ENCODE results near the gene ALDH16A1. TPM values are rescaled to one million over a fixed set of nuclear protein-coding genes. Genes with fewer than 3 reads are reported as not detected.

ALDH16A1 gene
- total RNA-seq, 4 donors from 2014 or later: 33.9 to 70.5 (median 63.5) TPM

- H3K27me3 ChIP-seq: peaks cover 5 to 100% of the 10 kb centered on the region in 2 donors
- peak within 1 kb of the TSS in 2 of 4 donors; percentile 17 to 29 for H3K4me3 ChIP-seq
Observed at GRCh38 chr19:49423071-49423984, 29.7 kb upstream of the ALDH16A1 start, which contains the start of gene PTH2. Gene PTH2, minus strand, starts transcription at chr19:49423441. Its CDS starts 102 bp downstream, at chr19:49423339.

GRCh38 chr19:49423985-49424303 lies 29.1 kb upstream of the ALDH16A1 start:
- no peak for DNase-seq (ENCODE audit: low spot score in 2 of 2)
- Histone ChIP-seq H3K36me3 (no peaks in the 10 kb centered on the region), H3K4me1 (peaks cover 0 to 53% (median 21%) of the 10 kb centered on the region in 4 donors), H3K27ac (no peak overlapping the region), H3K9me3 (no peaks in the 10 kb centered on the region), H3K27me3 (peaks cover 5 to 100% of the 10 kb centered on the region in 2 donors), H3K4me3 (no peak overlapping the region)
- TF ChIP-seq, protein P1, sequence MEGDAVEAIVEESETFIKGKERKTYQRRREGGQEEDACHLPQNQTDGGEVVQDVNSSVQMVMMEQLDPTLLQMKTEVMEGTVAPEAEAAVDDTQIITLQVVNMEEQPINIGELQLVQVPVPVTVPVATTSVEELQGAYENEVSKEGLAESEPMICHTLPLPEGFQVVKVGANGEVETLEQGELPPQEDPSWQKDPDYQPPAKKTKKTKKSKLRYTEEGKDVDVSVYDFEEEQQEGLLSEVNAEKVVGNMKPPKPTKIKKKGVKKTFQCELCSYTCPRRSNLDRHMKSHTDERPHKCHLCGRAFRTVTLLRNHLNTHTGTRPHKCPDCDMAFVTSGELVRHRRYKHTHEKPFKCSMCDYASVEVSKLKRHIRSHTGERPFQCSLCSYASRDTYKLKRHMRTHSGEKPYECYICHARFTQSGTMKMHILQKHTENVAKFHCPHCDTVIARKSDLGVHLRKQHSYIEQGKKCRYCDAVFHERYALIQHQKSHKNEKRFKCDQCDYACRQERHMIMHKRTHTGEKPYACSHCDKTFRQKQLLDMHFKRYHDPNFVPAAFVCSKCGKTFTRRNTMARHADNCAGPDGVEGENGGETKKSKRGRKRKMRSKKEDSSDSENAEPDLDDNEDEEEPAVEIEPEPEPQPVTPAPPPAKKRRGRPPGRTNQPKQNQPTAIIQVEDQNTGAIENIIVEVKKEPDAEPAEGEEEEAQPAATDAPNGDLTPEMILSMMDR (IDR thresholded peaks at IDR 0.05): no peak
- TF ChIP-seq EP300 (IDR thresholded peaks at IDR 0.05) (no peak), POLR2A (IDR thresholded peaks at IDR 0.05) (no peak)
- 19% methylated on average over 3 of the region's 3 CpGs for WGBS, 2 donors

More at GRCh38 chr19:49423071-49423984, 29.7 kb upstream of the ALDH16A1 start, which contains the start of gene PTH2:
- Histone ChIP-seq H3K36me3 (no peaks in the 10 kb centered on the region), H3K27ac (no peak within 1 kb of the TSS), H3K9me3 (no peaks in the 10 kb centered on the region), H3K4me1 (peaks cover 0 to 48% (median 19%) of the 10 kb centered on the region in 4 donors)
- TF ChIP-seq EP300 (IDR thresholded peaks at IDR 0.05): no peak
- no peak for TF ChIP-seq POLR2A (IDR thresholded peaks at IDR 0.05)
- TF ChIP-seq, protein P1 (IDR thresholded peaks at IDR 0.05): no peak
- DNase-seq (ENCODE audit: low spot score in 2 of 2): no peak
- WGBS, 2 donors: 5 to 8% methylated on average over 30 to 40 of the region's 42 CpGs

GRCh38 chr19:49425178-49425577 lies 27.8 kb upstream of the ALDH16A1 start, which contains the start of gene GFY:
Gene GFY, plus strand, starts transcription at chr19:49425388. Its CDS starts 1,043 bp downstream, at chr19:49426431.
- TF ChIP-seq EP300 (IDR thresholded peaks at IDR 0.05) (no peak), POLR2A (IDR thresholded peaks at IDR 0.05) (no peak)
- TF ChIP-seq, protein P1 (IDR thresholded peaks at IDR 0.05): no peak
- WGBS, 2 donors: 55 to 58% methylated on average over 7 of the region's 7 CpGs
- no peak within 1 kb of the TSS for H3K4me3 ChIP-seq
- peaks cover 5 to 100% of the 10 kb centered on the region in 2 donors for H3K27me3 ChIP-seq
- peaks cover 0 to 53% (median 21%) of the 10 kb centered on the region in 4 donors for H3K4me1 ChIP-seq
- no peak for DNase-seq (ENCODE audit: low spot score in 2 of 2)
- no peaks in the 10 kb centered on the region for H3K36me3 ChIP-seq
- no peak within 1 kb of the TSS for H3K27ac ChIP-seq
- no peaks in the 10 kb centered on the region for H3K9me3 ChIP-seq

GRCh38 chr19:49425922-49426592 lies 27.0 kb upstream of the ALDH16A1 start:
- DNase-seq (ENCODE audit: low spot score in 2 of 2): no peak
- peaks cover 5 to 100% of the 10 kb centered on the region in 2 donors for H3K27me3 ChIP-seq
- H3K4me1 ChIP-seq: peaks cover 0 to 46% (median 21%) of the 10 kb centered on the region in 4 donors
- peaks cover 0 to 4% (median 0%) of the 10 kb centered on the region in 3 donors for H3K36me3 ChIP-seq
- no peaks in the 10 kb centered on the region for H3K9me3 ChIP-seq
- H3K4me3 ChIP-seq: no peak overlapping the region
- no peak for TF ChIP-seq EP300 (IDR thresholded peaks at IDR 0.05)
- TF ChIP-seq, protein P1 (IDR thresholded peaks at IDR 0.05): no peak
- no peak for TF ChIP-seq POLR2A (IDR thresholded peaks at IDR 0.05)
- WGBS, 2 donors: 1 to 5% methylated on average over 27 to 30 of the region's 30 CpGs
- no peak overlapping the region for H3K27ac ChIP-seq
